GM13976 (cell line): Measurements from ENCODE around the gene FOLR2.

Experiments used
- DNase-seq: peaks from one replicate; pipeline ENCODE4 v3.0.0; 2012; ENCODE audit warnings: low spot score
- CTCF ChIP-seq: IDR thresholded peaks from 2 replicates; pipeline ENCODE4 v1.5.1; 2012; ENCODE audit warnings: borderline replicate concordance, mild to moderate bottlenecking; ENCODE audit not compliant: insufficient read depth; ENCODE audit errors: extremely low read depth, missing control alignments, control extremely low read depth
- in situ Hi-C: fragments of 300-500 bp; cut with MboI; formaldehyde crosslinking; loops from one replicate; pipeline ENCODE4 v1.12.0; 2022; ENCODE audit warnings: low sequenced_read_pairs, mixed read lengths, inconsistent platforms; ENCODE audit not compliant: unreplicated experiment

The FOLR2 gene

GRCh38 chr11:72227316-72228228 is 11.0 kb downstream of the FOLR2 start:
- no peak for DNase-seq
- no peak for TF ChIP-seq CTCF
- in situ Hi-C loops, result no loop called here

GRCh38 chr11:72228229-72228843 is 11.7 kb downstream of the FOLR2 start:
- TF ChIP-seq CTCF, result no peak
- in situ Hi-C loops, result no loop called here
- DNase-seq, result no peak

- peak; percentile 13 for DNase-seq
- in situ Hi-C loops, result no loop called here
- TF ChIP-seq CTCF, result no peak
Observed at GRCh38 chr11:72228844-72229231, 12.2 kb downstream of the FOLR2 start.

- in situ Hi-C loops, result no loop called here
- DNase-seq, result no peak
- no peak for TF ChIP-seq CTCF
Observed at GRCh38 chr11:72229336-72229924, 12.8 kb downstream of the FOLR2 start.

- no peak for TF ChIP-seq CTCF
Observed at GRCh38 chr11:72229925-72230763, 13.6 kb downstream of the FOLR2 start.

More at GRCh38 chr11:72229925-72230763, 13.6 kb downstream of the FOLR2 start:
- in situ Hi-C loops, result no loop called here
- DNase-seq, result no peak
